K562 treated with DMSO at 1 percent for 48 hours (cell line): ENCODE data around the gene PCGF1. TPM values are rescaled to one million over a fixed set of nuclear protein-coding genes. Genes with fewer than 3 reads are reported as not detected.

Experiments used
- total RNA-seq: library from RNA; unstranded; fragments of 300-600 nt; gene quantifications from 2 replicates; pipeline ENCODE4 v1.2.3, GENCODE V29; 2022; ENCODE audit warnings: low replicate concordance; ENCODE audit errors: extremely low read depth

PCGF1 gene
- not detected in 2 replicates for total RNA-seq

GRCh38 chr2:74507145-74507925, at the start of gene PCGF1:
Gene PCGF1 (minus strand): TSS chr2:74507695. CDS start chr2:74507668, 27 bp downstream.

GRCh38 chr2:74553892-74554819, 46.7 kb upstream of the PCGF1 start, which contains the start of the genes DOK1 and LOXL3:
Gene DOK1 (plus strand): TSS chr2:74554720. CDS start chr2:74554755, 35 bp downstream.
Gene LOXL3 (minus strand): TSS chr2:74553942. CDS start chr2:74552634, 1,308 bp downstream.

GRCh38 chr2:74529357-74530238, 22.1 kb upstream of the PCGF1 start, which contains the start of the genes AUP1 and HTRA2:
Gene AUP1 (minus strand): TSS chr2:74529706. CDS start chr2:74529629, 77 bp downstream.
Gene HTRA2 (plus strand): TSS chr2:74529933. CDS start chr2:74530007, 74 bp downstream.

GRCh38 chr2:74525717-74526648, 18.5 kb upstream of the PCGF1 start, which contains the start of gene DQX1:
Gene DQX1 (minus strand): TSS chr2:74526231. CDS start chr2:74525729, 502 bp downstream.

GRCh38 chr2:74514368-74515270, 7.1 kb upstream of the PCGF1 start, which contains the start of gene TLX2:
Gene TLX2 (plus strand): TSS chr2:74514450. CDS start chr2:74514807, 357 bp downstream.

GRCh38 chr2:74499267-74499939, 8.1 kb downstream of the PCGF1 start, which contains the start of gene LBX2:
Gene LBX2 (minus strand): TSS chr2:74499603. CDS start chr2:74499537, 66 bp downstream.

GRCh38 chr2:74482801-74483674, 24.5 kb downstream of the PCGF1 start, which contains the start of the genes CCDC142 and TTC31:
Gene CCDC142 (minus strand): TSS chr2:74482998. CDS start chr2:74482837, 161 bp downstream.
Gene TTC31 (plus strand): TSS chr2:74483081. CDS start chr2:74483096, 15 bp downstream.

GRCh38 chr2:74472086-74472944, 35.2 kb downstream of the PCGF1 start, which contains the start of gene MRPL53:
Gene MRPL53 (minus strand): TSS chr2:74472680. CDS start chr2:74472660, 20 bp downstream.

GRCh38 chr2:74458132-74458937, 49.2 kb downstream of the PCGF1 start, which contains the start of gene WBP1:
Gene WBP1 (plus strand): TSS chr2:74458438. CDS start chr2:74458603, 165 bp downstream.

Other genes with a start within 250 kb of the PCGF1 start
- not detected in 2 replicates for gene SLC4A5, start 164.3 kb downstream of the PCGF1 start, total RNA-seq
- gene DCTN1, start 127.4 kb downstream of the PCGF1 start, total RNA-seq, result 86.7 TPM in 1 of 2 replicates, not detected in the other
- gene C2orf81, start 86.1 kb downstream of the PCGF1 start, total RNA-seq, result not detected in 2 replicates
- gene WDR54, start 86.0 kb downstream of the PCGF1 start, total RNA-seq, result not detected in 2 replicates
- gene RTKN, start 65.8 kb downstream of the PCGF1 start, total RNA-seq, result not detected in 2 replicates
- not detected in 2 replicates for gene INO80B, start 52.6 kb downstream of the PCGF1 start, total RNA-seq
- gene WBP1, start 49.3 kb downstream of the PCGF1 start, total RNA-seq, result not detected in 2 replicates
- gene MOGS, start 42.3 kb downstream of the PCGF1 start, total RNA-seq, result 308 TPM in 1 of 2 replicates, not detected in the other
- not detected in 2 replicates for gene MRPL53, start 35.0 kb downstream of the PCGF1 start, total RNA-seq
- gene CCDC142, start 24.7 kb downstream of the PCGF1 start, total RNA-seq, result not detected in 2 replicates
- gene TTC31, start 24.6 kb downstream of the PCGF1 start, total RNA-seq, result not detected in 2 replicates
- gene LBX2, start 8.1 kb downstream of the PCGF1 start, total RNA-seq, result not detected in 2 replicates
- not detected in 2 replicates for gene TLX2, start 6.8 kb upstream of the PCGF1 start, total RNA-seq
- gene DQX1, start 18.5 kb upstream of the PCGF1 start, total RNA-seq, result not detected in 2 replicates
- gene AUP1, start 22.0 kb upstream of the PCGF1 start, total RNA-seq, result not detected in 2 replicates
- not detected in 2 replicates for gene HTRA2, start 22.2 kb upstream of the PCGF1 start, total RNA-seq
- gene LOXL3, start 46.2 kb upstream of the PCGF1 start, total RNA-seq, result not detected in 2 replicates
- not detected in 2 replicates for gene DOK1, start 47.0 kb upstream of the PCGF1 start, total RNA-seq
- gene M1AP, start 140.6 kb upstream of the PCGF1 start, total RNA-seq, result not detected in 2 replicates
- not detected in 2 replicates for gene SEMA4F, start 146.6 kb upstream of the PCGF1 start, total RNA-seq